ENCODE measurements around the gene RTN4.

The RTN4 gene

GRCh38 chr2:54954158-54954557 lies 96.1 kb downstream of the RTN4 start:
- DNase-seq (ENCODE audit: low read depth): no peak
- TF ChIP-seq, protein P1, sequence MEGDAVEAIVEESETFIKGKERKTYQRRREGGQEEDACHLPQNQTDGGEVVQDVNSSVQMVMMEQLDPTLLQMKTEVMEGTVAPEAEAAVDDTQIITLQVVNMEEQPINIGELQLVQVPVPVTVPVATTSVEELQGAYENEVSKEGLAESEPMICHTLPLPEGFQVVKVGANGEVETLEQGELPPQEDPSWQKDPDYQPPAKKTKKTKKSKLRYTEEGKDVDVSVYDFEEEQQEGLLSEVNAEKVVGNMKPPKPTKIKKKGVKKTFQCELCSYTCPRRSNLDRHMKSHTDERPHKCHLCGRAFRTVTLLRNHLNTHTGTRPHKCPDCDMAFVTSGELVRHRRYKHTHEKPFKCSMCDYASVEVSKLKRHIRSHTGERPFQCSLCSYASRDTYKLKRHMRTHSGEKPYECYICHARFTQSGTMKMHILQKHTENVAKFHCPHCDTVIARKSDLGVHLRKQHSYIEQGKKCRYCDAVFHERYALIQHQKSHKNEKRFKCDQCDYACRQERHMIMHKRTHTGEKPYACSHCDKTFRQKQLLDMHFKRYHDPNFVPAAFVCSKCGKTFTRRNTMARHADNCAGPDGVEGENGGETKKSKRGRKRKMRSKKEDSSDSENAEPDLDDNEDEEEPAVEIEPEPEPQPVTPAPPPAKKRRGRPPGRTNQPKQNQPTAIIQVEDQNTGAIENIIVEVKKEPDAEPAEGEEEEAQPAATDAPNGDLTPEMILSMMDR (IDR thresholded peaks at IDR 0.05; ENCODE audit: low read depth, low read length, missing control alignments): no peak
- H3K4me3 ChIP-seq (ENCODE audit: low read depth, low read length): no peak overlapping the region

- TF ChIP-seq, protein P1 (IDR thresholded peaks at IDR 0.05; ENCODE audit: low read depth, low read length, missing control alignments): no peak
- H3K4me3 ChIP-seq (ENCODE audit: low read depth, low read length): no peak overlapping the region
- no peak for DNase-seq (ENCODE audit: low read depth)
Observed at GRCh38 chr2:54952978-54953456, 97.2 kb downstream of the RTN4 start.

- H3K4me3 ChIP-seq (ENCODE audit: low read depth, low read length): no peak overlapping the region
- DNase-seq (ENCODE audit: low read depth): no peak
- TF ChIP-seq, protein P1 (IDR thresholded peaks at IDR 0.05; ENCODE audit: low read depth, low read length, missing control alignments): no peak
Observed at GRCh38 chr2:54952425-54952824, 97.8 kb downstream of the RTN4 start.

- no peak for DNase-seq (ENCODE audit: low read depth)
- TF ChIP-seq, protein P1 (IDR thresholded peaks at IDR 0.05; ENCODE audit: low read depth, low read length, missing control alignments): no peak
- H3K4me3 ChIP-seq (ENCODE audit: low read depth, low read length): no peak overlapping the region
Observed at GRCh38 chr2:54950811-54951210, 99.4 kb downstream of the RTN4 start.

GRCh38 chr2:54949431-54949830 lies 100.8 kb downstream of the RTN4 start:
- TF ChIP-seq, protein P1 (IDR thresholded peaks at IDR 0.05; ENCODE audit: low read depth, low read length, missing control alignments): no peak
- no peak for DNase-seq (ENCODE audit: low read depth)
- no peak overlapping the region for H3K4me3 ChIP-seq (ENCODE audit: low read depth, low read length)

DNA sequence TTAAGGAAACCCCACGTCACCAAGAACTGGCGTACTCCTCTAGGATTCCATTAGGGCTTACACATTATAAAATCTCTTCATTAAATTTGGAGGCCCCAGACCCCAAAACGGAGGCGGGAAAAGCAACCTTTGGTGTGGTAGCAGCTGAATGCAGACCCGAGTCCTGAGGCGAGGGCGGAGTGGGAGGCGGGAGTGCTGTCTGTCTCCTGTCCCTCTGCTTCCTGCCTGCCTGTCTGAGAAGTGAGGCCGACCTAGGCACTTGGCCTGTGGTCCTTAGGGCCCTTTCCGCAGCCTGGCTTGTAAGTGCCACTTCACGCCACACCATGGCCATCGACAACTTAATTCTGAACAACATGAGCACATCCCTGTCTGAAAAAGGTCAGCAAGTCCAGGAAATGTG lies 102.1 kb downstream of the RTN4 start:
- TF ChIP-seq, protein P1 (IDR thresholded peaks at IDR 0.05; ENCODE audit: low read depth, low read length, missing control alignments): no peak
- no peak overlapping the region for H3K4me3 ChIP-seq (ENCODE audit: low read depth, low read length)
- DNase-seq (ENCODE audit: low read depth): no peak

GRCh38 chr2:54947646-54948045 lies 102.6 kb downstream of the RTN4 start:
- TF ChIP-seq, protein P1 (IDR thresholded peaks at IDR 0.05; ENCODE audit: low read depth, low read length, missing control alignments): no peak
- no peak for DNase-seq (ENCODE audit: low read depth)
- H3K4me3 ChIP-seq (ENCODE audit: low read depth, low read length): no peak overlapping the region

Measured in GM12864 (cell line).